Stimulated activated naive B cell treated with anti-CD40 and anti-IgM and Interleukin-4, amounts not matched to agents 10 μg/mL and 1 μg/mL and 100 μg/mL, for 72 hours (primary cell): Measurements from ENCODE around the gene TALDO1.

Experiments
- ATAC-seq, 2 donors: fragments of 150-1000 bp; cut with Tn5 transposase; replicated peaks; 2 replicates each; pipeline ENCODE4 v1.10.0; 2021; ENCODE audit warnings: moderate library complexity in 1 of 2
- DNase-seq: peaks from one replicate; pipeline ENCODE4 v3.0.0; 2021
- H3K27ac Mint-ChIP-seq: one replicate; pipeline ENCODE4 v1.8.0; 2022; ENCODE audit warnings: mild to moderate bottlenecking, mixed read lengths
- H3K27me3 Mint-ChIP-seq, 2 donors: one replicate each; pipeline ENCODE4 v1.8.0; 2022; ENCODE audit warnings: mixed read lengths in 2 of 2
- H3K36me3 Mint-ChIP-seq, 2 donors: one replicate each; pipeline ENCODE4 v1.8.0; 2022; ENCODE audit warnings: mixed read lengths in 2 of 2, mild to moderate bottlenecking in 1 of 2
- H3K4me1 Mint-ChIP-seq, 2 donors: one replicate each; pipeline ENCODE4 v1.8.0; 2022; ENCODE audit warnings: mixed read lengths in 2 of 2, mild to moderate bottlenecking in 1 of 2
- H3K4me3 Mint-ChIP-seq, 2 donors: one replicate each; pipeline ENCODE4 v1.8.0; 2022; ENCODE audit warnings: mild to moderate bottlenecking in 2 of 2, mixed read lengths in 2 of 2, moderate library complexity in 1 of 2
- H3K9me3 Mint-ChIP-seq, 2 donors: one replicate each; pipeline ENCODE4 v1.8.0; 2022; ENCODE audit warnings: mixed read lengths in 2 of 2, mild to moderate bottlenecking in 1 of 2

Gene TALDO1

DNA sequence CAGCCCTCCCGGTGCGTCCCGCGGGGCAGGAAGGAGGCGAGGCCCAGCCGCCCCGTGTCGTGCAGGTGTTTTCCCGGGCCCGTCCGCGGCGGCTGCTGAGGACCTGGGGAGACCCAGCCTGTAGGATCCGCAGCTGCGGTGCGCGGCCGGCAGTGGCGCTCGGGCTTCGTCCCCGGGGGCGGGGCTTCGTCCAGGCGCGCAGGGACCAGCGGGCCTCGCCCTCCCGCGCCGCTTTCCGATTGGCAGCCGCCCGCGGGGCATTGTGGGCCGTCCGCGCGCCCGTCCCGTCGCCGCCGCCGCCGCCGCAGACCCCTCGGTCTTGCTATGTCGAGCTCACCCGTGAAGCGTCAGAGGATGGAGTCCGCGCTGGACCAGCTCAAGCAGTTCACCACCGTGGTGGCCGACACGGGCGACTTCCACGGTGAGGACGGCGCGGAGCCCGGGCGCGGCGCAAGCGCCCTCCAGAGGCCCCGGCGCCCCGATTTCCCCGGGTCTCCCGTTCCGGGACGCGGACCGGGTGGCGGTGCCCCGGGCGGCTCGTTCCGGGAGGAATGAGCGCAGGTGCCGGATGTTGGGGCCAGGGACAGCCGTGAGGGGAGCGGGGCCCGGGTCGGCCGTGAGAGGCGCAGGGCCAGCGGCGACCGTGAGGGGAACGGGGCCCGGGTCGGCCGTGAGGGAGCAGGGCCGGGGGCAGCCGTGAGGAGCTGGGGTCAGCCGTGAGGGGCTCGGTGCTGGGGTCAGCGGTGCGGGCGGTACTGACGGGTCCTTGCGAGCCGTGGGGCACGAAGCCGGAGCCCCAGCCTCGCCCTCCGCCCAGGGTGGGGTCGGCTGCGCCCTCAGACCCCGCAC, at the start of gene TALDO1:
Gene TALDO1 (plus strand): TSS at position 307 of the 849 bp plus-strand sequence. CDS start 18 bp downstream, at position 325.
- Mint-ChIP-seq H3K27me3 (no peaks in the 10 kb centered on the region), H3K9me3 (no peaks in the 10 kb centered on the region), H3K4me3 (peak within 1 kb of the TSS; percentile 92 to 94), H3K36me3 (peaks cover 7 to 10% of the 10 kb centered on the region in 2 donors), H3K27ac (peak within 1 kb of the TSS; percentile 94), H3K4me1 (peaks cover 12 to 23% of the 10 kb centered on the region in 2 donors)
- peak; percentile 90 for DNase-seq
- peak; percentile 91 to 93 for ATAC-seq

DNA sequence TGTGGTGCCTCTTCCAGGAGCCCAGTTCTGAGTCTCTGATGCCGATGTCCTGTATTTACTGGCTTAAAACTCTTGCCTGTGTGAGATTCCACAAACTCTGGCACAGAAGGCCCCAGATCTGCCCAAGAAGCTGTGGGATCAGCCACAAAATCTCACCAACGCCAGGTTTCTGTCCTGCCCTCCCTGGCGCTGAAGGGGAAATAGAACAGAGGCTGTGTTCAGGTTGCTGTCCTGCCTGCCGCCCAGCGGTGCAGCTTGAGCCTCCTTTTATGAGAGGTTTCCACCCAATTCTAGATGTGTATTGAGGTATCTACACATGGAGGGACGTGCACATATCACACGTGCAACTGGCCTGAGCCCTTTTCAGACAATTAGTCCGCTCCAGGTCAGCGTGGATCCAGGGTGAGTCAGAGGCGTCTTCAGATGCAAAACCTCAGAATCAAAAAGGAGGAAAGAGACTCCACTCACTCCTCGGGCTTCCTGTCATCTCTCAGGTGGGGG, 49.4 kb upstream of the TALDO1 start:
- ATAC-seq (no peak), DNase-seq (no peak)
- Mint-ChIP-seq H3K9me3 (no peaks in the 10 kb centered on the region), H3K4me1 (peaks cover 32 to 52% of the 10 kb centered on the region in 2 donors), H3K36me3 (peaks cover 26 to 29% of the 10 kb centered on the region in 2 donors), H3K27me3 (no peaks in the 10 kb centered on the region), H3K27ac (peak overlapping the region; percentile 99), H3K4me3 (peak overlapping the region; percentile 21 to 57)

DNA sequence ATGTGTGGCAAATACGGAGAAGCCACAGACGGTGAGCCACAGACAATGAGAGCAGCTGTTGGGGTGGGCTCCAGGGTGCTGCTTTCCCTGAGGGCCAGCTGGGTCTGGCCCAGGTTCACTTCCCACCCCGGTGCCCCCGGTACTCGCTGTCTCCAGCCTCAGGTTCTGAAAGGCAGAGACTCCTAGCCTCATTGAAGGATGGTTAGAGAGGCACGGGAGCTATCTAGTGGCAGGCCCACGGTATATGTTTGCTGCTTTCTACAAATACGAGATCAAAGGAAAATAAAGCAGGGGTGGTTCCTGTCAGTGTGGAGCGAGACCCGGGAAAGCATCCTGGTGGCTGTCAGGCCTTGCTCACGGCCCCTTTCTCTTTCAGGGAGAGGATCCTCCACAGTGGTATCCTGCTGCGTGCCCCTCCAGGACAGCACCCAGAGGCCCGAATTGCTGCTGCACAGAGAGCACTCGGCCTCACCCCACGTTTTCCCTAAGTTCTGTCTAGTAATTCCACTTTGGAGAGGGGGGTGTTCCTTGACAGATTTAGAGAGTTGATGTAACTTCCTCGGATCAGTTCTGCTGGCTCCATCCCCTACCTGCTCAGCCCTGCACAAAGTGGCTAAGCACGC, 48.7 kb upstream of the TALDO1 start:
- Mint-ChIP-seq H3K4me1 (peaks cover 24 to 44% of the 10 kb centered on the region in 2 donors), H3K9me3 (no peaks in the 10 kb centered on the region), H3K27me3 (no peaks in the 10 kb centered on the region), H3K27ac (peak overlapping the region; percentile 99), H3K36me3 (peaks cover 20 to 26% of the 10 kb centered on the region in 2 donors), H3K4me3 (no peak overlapping the region)
- DNase-seq = no peak
- ATAC-seq = no peak

DNA sequence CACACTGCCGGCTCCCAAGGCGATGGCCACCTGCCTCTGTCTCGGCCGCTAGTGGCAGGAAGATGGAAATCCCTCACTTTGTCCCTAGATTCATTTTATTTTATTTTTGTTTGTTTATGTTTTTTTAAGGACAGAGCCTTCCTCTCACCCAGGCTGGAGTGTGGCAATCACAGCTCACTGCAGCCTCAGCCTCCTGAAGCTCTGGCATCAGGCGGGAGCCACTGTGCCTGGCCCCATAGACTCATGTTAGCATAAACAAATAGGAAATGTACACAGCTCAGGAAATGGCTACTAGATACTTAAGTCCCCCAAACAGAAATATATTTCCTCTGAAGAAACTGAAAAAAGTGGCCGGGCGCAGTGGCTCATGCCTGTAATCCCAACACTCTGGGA, 48.2 kb upstream of the TALDO1 start:
- Mint-ChIP-seq H3K36me3 (peaks cover 16 to 27% of the 10 kb centered on the region in 2 donors), H3K27ac (peak overlapping the region; percentile 59), H3K9me3 (no peaks in the 10 kb centered on the region), H3K27me3 (no peaks in the 10 kb centered on the region), H3K4me1 (peaks cover 20 to 40% of the 10 kb centered on the region in 2 donors), H3K4me3 (no peak overlapping the region)
- ATAC-seq (no peak), DNase-seq (no peak)

DNA sequence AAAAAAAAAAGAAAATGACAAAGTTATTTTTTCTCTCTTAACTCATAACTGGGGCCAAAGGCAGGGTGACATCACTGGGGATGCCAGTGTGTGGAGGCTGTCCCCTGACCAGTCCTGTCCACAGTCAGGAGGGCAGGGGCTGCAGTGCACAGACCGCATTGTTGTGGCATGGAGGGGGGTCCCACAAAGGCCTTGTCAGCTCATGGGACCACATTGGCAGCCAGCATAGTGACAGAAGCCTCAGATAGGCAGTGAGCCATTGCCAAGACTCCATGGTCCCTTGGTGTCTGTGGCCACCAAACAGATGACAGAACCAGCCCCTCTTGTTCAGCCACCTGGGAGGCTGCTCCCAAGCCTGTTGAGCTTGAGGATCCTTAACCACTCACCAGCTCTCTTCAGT, 47.5 kb upstream of the TALDO1 start:
- H3K4me3 Mint-ChIP-seq = no peak overlapping the region
- peaks cover 18 to 40% of the 10 kb centered on the region in 2 donors for H3K4me1 Mint-ChIP-seq
- H3K27ac Mint-ChIP-seq = no peak overlapping the region
- H3K9me3 Mint-ChIP-seq = no peaks in the 10 kb centered on the region
- peaks cover 16 to 27% of the 10 kb centered on the region in 2 donors for H3K36me3 Mint-ChIP-seq
- no peaks in the 10 kb centered on the region for H3K27me3 Mint-ChIP-seq
- no peak for DNase-seq
- no peak for ATAC-seq

DNA sequence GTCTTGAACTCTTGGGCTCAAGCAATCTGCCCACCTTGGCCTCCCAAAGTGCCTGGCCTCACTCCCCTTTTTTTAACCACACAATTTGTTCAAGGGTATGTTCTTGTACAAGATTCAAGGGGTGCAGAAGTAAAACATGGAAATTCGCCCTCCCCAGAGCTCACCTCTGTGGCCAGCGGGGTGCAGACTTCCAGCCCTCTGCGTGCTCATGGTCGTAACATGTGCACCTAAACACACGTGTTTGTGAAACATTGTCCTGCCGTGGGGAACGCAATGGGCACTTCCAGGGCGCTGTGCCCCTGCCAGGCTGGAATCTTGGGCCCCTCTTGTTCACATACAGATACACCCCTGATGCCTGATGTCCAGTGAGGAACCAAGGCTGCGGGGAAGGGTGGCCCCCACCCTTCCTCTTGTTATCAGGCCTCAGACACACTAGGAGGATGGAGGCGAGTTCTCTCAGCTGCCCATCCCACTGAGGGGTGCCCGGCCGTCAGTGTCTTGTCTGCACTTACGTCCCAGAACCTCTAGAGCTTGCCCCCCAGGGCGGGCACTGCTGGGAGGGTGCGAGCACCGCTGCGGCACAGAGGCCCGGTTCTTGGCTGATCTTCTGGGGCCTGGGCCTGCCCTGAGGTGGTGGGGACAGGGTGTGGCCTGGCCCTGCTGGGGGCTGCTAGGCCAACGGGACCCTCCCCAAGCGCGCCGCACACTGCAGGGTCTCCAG, 45.4 kb upstream of the TALDO1 start:
- ATAC-seq (no peak), DNase-seq (no peak)
- no peak overlapping the region for H3K27ac Mint-ChIP-seq
- H3K9me3 Mint-ChIP-seq = no peaks in the 10 kb centered on the region
- H3K27me3 Mint-ChIP-seq = peaks cover 2 to 3% of the 10 kb centered on the region in 2 donors
- peaks cover 19 to 38% of the 10 kb centered on the region in 2 donors for H3K4me1 Mint-ChIP-seq
- peaks cover 19 to 29% of the 10 kb centered on the region in 2 donors for H3K36me3 Mint-ChIP-seq
- no peak overlapping the region for H3K4me3 Mint-ChIP-seq

DNA sequence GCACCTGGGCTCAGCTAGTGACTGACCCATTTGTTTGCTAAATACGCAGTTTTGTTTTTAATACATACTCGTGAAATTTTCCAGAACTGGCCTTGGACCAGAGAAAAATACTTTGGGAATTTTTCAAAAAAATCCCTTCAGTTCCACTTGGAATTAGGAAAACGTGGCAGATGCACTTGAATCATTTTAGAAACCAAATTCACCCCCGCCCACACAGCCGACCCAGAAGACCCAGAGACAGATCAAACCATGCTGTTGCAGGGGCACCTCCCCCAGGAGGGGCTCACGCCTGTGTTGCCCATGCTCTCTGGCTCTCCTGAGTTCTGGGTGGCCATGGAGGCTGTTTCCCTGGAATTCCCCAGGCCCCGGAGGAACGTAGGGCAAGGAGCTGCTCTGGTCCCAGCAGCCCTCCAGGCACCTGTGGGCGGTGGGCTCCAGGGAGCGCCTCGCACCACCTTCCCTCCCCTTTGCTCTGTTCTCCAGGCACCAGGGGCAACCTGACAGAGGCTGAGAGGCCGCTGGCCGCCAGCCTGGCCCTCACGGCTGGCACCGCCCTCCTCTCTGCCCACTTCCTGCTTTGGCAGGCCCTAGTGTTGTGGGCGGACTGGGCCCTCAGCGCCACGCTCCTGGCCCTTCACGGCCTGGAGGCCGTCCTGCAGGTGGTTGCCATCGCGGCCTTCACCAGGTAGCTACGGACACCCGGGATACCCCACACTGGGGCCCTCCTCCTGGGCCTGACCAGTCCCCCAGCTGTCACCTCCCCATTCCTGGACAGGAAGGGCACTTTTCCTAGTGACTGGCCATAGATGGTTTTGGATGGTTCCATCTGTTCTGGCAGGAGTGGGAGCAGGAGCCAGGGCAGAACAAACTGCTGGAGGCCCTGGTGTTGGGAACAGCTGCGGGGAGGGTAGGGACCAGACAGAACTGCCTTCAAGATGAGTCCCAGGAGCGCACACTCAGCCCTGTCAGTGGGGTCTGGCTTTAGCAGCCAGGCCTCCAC, 44.5 kb upstream of the TALDO1 start:
- peaks cover 18 to 37% of the 10 kb centered on the region in 2 donors for H3K4me1 Mint-ChIP-seq
- H3K4me3 Mint-ChIP-seq = no peak overlapping the region
- H3K36me3 Mint-ChIP-seq = peaks cover 19 to 28% of the 10 kb centered on the region in 2 donors
- H3K27me3 Mint-ChIP-seq = peaks cover 10 to 12% of the 10 kb centered on the region in 2 donors
- no peak for DNase-seq
- ATAC-seq = no peak
- no peaks in the 10 kb centered on the region for H3K9me3 Mint-ChIP-seq
- no peak overlapping the region for H3K27ac Mint-ChIP-seq

DNA sequence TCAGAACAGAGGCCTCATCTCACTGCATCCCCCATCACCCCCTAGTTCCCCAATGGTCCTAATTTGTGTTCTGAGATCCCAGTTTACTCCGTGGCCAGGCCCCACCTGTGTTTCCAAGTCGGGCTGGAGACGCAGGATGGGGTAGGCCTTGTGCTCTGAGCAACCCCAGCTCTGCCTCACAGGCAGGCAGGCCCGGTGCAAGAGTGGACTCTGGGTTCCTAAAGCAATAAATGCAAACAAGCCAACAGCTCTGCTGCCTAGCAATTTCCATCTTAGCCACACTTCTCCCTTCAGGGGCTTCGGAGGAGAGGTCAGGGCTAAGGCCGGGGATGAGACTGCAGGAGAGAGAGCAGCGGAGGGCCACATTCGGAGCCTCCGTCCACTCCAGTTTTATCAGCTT, 43.8 kb upstream of the TALDO1 start:
- H3K27ac Mint-ChIP-seq = peak overlapping the region; percentile 56
- peaks cover 16% of the 10 kb centered on the region in 2 donors for H3K27me3 Mint-ChIP-seq
- peaks cover 19 to 24% of the 10 kb centered on the region in 2 donors for H3K36me3 Mint-ChIP-seq
- ATAC-seq (no peak), DNase-seq (no peak)
- H3K9me3 Mint-ChIP-seq = no peaks in the 10 kb centered on the region
- H3K4me1 Mint-ChIP-seq = peaks cover 10 to 33% of the 10 kb centered on the region in 2 donors
- H3K4me3 Mint-ChIP-seq = no peak overlapping the region

DNA sequence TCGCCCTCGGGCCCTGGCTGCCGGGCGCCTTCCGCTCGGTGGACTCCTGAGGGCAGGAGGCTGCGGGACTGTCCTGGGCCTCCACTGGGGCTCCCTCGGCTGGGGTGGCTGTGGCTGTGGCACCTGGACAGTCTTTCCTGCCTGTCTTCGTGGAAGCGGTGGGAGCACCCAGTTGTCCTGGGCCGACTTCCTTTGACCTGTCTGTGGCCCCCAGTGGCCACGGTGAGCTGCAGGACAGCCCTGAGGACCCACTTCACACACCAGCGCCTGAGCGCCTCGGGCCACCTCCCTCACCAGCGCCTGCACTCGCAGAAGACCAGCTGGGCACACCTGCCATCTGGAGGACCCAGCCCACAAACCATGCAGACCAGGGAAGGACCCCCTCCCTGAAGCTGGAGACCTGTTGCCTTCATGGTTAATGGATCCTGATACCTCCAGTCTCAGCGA, 43.0 kb upstream of the TALDO1 start:
- Mint-ChIP-seq H3K9me3 (no peaks in the 10 kb centered on the region), H3K4me3 (no peak overlapping the region), H3K27ac (no peak overlapping the region), H3K4me1 (peaks cover 10 to 33% of the 10 kb centered on the region in 2 donors), H3K36me3 (peaks cover 19 to 21% of the 10 kb centered on the region in 2 donors), H3K27me3 (peaks cover 16% of the 10 kb centered on the region in 2 donors)
- ATAC-seq = no peak
- DNase-seq = no peak

DNA sequence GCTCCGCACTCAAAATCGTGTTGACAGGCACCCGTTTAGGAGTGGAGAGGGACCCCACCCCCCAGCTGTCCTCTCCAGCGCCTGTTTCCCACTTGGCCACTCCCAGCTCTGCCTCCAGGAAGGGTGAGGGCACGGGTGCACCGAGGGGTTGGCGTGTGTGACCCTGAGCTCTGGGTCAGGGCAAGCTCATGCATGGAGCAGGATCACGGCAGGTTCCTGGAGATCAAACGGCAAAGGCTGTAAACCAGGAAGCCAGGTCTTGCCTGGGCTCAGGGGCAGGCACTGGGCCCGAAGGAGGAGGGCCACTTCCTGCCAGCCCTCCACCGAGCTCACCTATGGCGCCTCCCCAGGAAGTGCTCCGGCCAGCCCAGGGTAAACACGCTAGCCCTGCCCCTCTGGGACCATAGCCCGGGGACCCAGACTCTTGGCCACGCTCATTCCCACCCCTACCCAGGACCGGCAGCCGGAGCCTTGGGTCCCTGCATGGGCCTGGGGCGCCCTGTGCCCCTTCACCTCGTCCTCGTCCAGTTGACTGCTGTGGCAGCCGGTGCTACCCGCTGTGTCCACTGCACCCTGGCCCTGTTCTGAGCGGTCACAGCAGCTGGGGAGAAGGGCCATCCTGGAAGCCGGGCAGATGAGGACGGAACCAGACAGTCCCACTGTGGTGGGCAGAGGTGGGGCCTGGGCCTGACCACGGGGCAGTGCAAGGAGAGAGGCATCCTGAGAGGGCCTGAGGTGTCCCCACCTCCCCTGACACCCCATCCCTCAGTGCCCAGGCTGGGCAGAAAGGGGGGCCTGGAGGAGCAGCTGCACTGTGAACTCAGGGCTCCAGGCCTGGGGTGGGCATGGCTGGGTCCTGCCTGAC, 42.3 kb upstream of the TALDO1 start:
- ATAC-seq = peak in 1 of 2 donors; percentile 4
- peaks cover 14 to 20% of the 10 kb centered on the region in 2 donors for H3K36me3 Mint-ChIP-seq
- H3K4me3 Mint-ChIP-seq = peak overlapping the region; percentile 71 to 75
- DNase-seq = no peak
- H3K9me3 Mint-ChIP-seq = no peaks in the 10 kb centered on the region
- H3K27ac Mint-ChIP-seq = no peak overlapping the region
- H3K4me1 Mint-ChIP-seq = peaks cover 7 to 28% of the 10 kb centered on the region in 2 donors
- peaks cover 16 to 19% of the 10 kb centered on the region in 2 donors for H3K27me3 Mint-ChIP-seq

DNA sequence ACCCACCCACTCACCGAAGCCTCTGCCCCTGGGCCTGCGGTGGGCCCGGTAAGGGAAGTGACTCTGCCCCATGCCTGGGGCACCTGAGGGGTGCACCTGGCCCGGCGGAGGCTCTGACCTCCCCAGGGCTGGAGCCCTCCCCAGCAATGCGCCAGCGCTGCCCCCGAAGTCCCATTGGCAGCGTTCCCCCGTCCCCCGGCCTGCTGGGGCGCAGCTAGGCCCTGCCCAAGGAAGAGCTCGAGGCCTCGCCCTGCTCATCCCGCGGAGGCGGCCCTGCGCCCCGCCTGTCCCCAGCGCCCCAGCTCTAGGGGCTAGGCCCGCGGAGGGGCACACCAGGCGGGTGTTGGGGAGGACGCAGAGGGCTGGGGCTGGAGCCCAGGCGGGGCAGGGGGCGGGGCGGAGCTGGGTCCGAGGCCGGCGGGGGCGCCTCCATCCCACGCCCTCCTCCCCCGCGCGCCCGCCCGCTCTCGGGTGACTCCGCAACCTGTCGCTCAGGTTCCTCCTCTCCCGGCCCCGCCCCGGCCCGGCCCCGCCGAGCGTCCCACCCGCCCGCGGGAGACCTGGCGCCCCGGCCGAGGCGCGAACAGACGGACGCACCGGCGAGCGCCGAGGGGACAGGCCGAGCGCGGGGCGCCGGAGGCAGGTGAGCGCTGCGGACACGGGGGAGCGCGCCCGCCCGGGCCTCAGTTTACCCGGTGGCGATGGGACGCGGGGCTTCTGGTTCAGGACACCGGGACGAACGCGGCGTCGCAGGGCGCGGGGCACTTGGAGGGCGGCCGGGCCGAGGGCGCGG, 41.4 kb upstream of the TALDO1 start, which contains the start of gene EPS8L2:
Gene EPS8L2 (plus strand): TSS at position 586 of the 793 bp plus-strand sequence. CDS start 3,177 bp downstream, outside the sequence.
- H3K27me3 Mint-ChIP-seq = peaks cover 23 to 27% of the 10 kb centered on the region in 2 donors
- ATAC-seq (peak; percentile 43 to 56), DNase-seq (no peak)
- no peak within 1 kb of the TSS for H3K27ac Mint-ChIP-seq
- H3K36me3 Mint-ChIP-seq = peaks cover 12 to 18% of the 10 kb centered on the region in 2 donors
- H3K9me3 Mint-ChIP-seq = no peaks in the 10 kb centered on the region
- peaks cover 10 to 27% of the 10 kb centered on the region in 2 donors for H3K4me1 Mint-ChIP-seq
- peak within 1 kb of the TSS; percentile 71 to 75 for H3K4me3 Mint-ChIP-seq
